H1 (cell line): Measurements from ENCODE around the gene COL2A1. TPM values are rescaled to one million over a fixed set of nuclear protein-coding genes. Genes with fewer than 3 reads are reported as not detected.

Experiments
- CTCF ChIA-PET: fragments of 300-600 bp; sonication (Branson Sonifier 250); formaldehyde crosslinking; loops from one replicate; lab custom pipeline; 2021; ENCODE audit not compliant: partially characterized antibody; lab: Charles Lee
- POLR2A ChIA-PET: fragments of 300-600 bp; sonication (Branson Sonifier 250); formaldehyde crosslinking; loops from one replicate; lab custom pipeline; 2021; ENCODE audit warnings: inconsistent platforms; ENCODE audit not compliant: partially characterized antibody; lab: Charles Lee
- DNase-seq, 2 experiments: peaks; one replicate each; pipeline versions ENCODE4 v3.0.0 to v3.0.0-alpha.2; 2010 to 2022; ENCODE audit warnings: low spot score in 2 of 2, low read depth in 1 of 2, mixed read lengths in 1 of 2
- FAIRE-seq: peaks from 2 replicates; lab custom pipeline; 2011; peaks lifted over from hg19 to GRCh38; lab: Jason Lieb, UNC
- H2AFZ ChIP-seq: 2 replicates; pipeline ENCODE4 v1.8.1; 2012; ENCODE audit warnings: low read length, inconsistent platforms
- H2AK5ac ChIP-seq: 2 replicates; pipeline ENCODE4 v1.6.1; 2013; ENCODE audit warnings: low read depth, low read length
- H2BK120ac ChIP-seq: replicated peaks from 2 replicates; pipeline ENCODE3; 2013; ENCODE audit warnings: low read depth, low read length, inconsistent platforms
- H2BK12ac ChIP-seq: 2 replicates; pipeline ENCODE4 v1.6.1; 2013; ENCODE audit warnings: low read depth, low read length
- H2BK15ac ChIP-seq: 2 replicates; pipeline ENCODE4 v1.6.1; 2013; ENCODE audit warnings: low read length
- H2BK20ac ChIP-seq: 2 replicates; pipeline ENCODE4 v1.6.1; 2013; ENCODE audit warnings: low read length
- H2BK5ac ChIP-seq: 2 replicates; pipeline ENCODE4 v1.6.1; 2013; ENCODE audit warnings: low read depth, low read length
- H3K14ac ChIP-seq: 2 replicates; pipeline ENCODE4 v1.6.1; 2013; ENCODE audit warnings: inconsistent platforms; ENCODE audit not compliant: insufficient read length
- H3K18ac ChIP-seq: 2 replicates; pipeline ENCODE4 v1.6.1; 2013; ENCODE audit warnings: low read length; ENCODE audit errors: extremely low read depth
- H3K23ac ChIP-seq: 2 replicates; pipeline ENCODE4 v1.6.1; 2013; ENCODE audit warnings: inconsistent platforms; ENCODE audit not compliant: insufficient read length
- H3K23me2 ChIP-seq: 2 replicates; pipeline ENCODE4 v1.6.1; 2013; ENCODE audit warnings: low read depth, low read length
- H3K27ac ChIP-seq: 2 replicates; pipeline ENCODE4 v1.6.1; 2011; ENCODE audit warnings: low read depth, low read length, inconsistent platforms
- H3K27me3 ChIP-seq, 4 experiments: replicated peaks in 1 of 4; 1 replicate in 1 of 4; 2 replicates in 3 of 4; pipeline versions ENCODE4 v1.6.1 to v1.8.1; 2011 to 2013; ENCODE audit warnings: low read length in 3 of 4, mild to moderate bottlenecking in 3 of 4, inconsistent platforms in 2 of 4, mixed read lengths in 2 of 4, moderate library complexity in 1 of 4; ENCODE audit not compliant: control insufficient read depth in 3 of 4, insufficient read depth in 3 of 4; ENCODE audit errors: extremely low read depth in 1 of 4
- H3K36me3 ChIP-seq, 4 experiments: 2 replicates each; pipeline versions ENCODE4 v1.6.1 to v1.8.1; 2011 to 2013; ENCODE audit warnings: mild to moderate bottlenecking in 4 of 4, low read length in 3 of 4, moderate library complexity in 2 of 4, control low read depth in 1 of 4, inconsistent platforms in 1 of 4; ENCODE audit not compliant: insufficient read depth in 4 of 4, control insufficient read depth in 2 of 4
- H3K4ac ChIP-seq: replicated peaks from 2 replicates; pipeline ENCODE3; 2013; ENCODE audit warnings: low read length, low read depth, mixed read lengths, inconsistent platforms; ENCODE audit not compliant: insufficient read length
- H3K4me1 ChIP-seq, 4 experiments: replicated peaks in 1 of 4; 1 replicate in 1 of 4; 2 replicates in 3 of 4; pipeline versions ENCODE4 v1.6.1 to v1.8.1; 2011 to 2013; ENCODE audit warnings: low read length in 3 of 4, inconsistent platforms in 2 of 4, mixed read lengths in 1 of 4; ENCODE audit not compliant: insufficient read depth in 4 of 4, control insufficient read depth in 3 of 4
- H3K4me2 ChIP-seq, 2 experiments: 2 replicates each; pipeline versions ENCODE4 v1.6.1 to v1.8.1; 2011 to 2013; ENCODE audit warnings: low read depth in 2 of 2, low read length in 2 of 2, control low read depth in 1 of 2, inconsistent platforms in 1 of 2, mild to moderate bottlenecking in 1 of 2; ENCODE audit not compliant: insufficient read depth in 1 of 2
- H3K4me3 ChIP-seq, 4 experiments: fragments of 200-600, 300-600 bp in 1 of 4; sonication (generic), shearing (Covaris generic), sonication (Bioruptor Twin) in 1 of 4; 2 replicates each; pipeline versions ENCODE4 v1.5.1 to v1.8.1; 2011 to 2016; ENCODE audit warnings: low read length in 4 of 4, low read depth in 3 of 4, control low read depth in 2 of 4, inconsistent platforms in 2 of 4, mild to moderate bottlenecking in 2 of 4, mixed read lengths in 1 of 4, moderate library complexity in 1 of 4; ENCODE audit not compliant: insufficient read depth in 2 of 4; ENCODE audit errors: extremely low read depth in 1 of 4
- H3K56ac ChIP-seq: replicated peaks from 2 replicates; pipeline ENCODE3; 2013; ENCODE audit warnings: low read depth, mild to moderate bottlenecking, mixed read lengths, low read length, inconsistent platforms; ENCODE audit not compliant: insufficient read length
- H3K79me1 ChIP-seq: 2 replicates; pipeline ENCODE4 v1.6.1; 2013; ENCODE audit warnings: low read depth, low read length, control low read depth
- H3K79me2 ChIP-seq, 2 experiments: 2 replicates each; pipeline versions ENCODE4 v1.6.1 to v1.8.1; 2012 to 2013; ENCODE audit warnings: low read length in 2 of 2, mild to moderate bottlenecking in 2 of 2, inconsistent platforms in 1 of 2; ENCODE audit not compliant: insufficient read depth in 2 of 2, control insufficient read depth in 1 of 2
- H3K9ac ChIP-seq, 4 experiments: replicated peaks in 1 of 4; 1 replicate in 1 of 4; 2 replicates in 3 of 4; pipeline versions ENCODE4 v1.6.1 to v1.8.1; 2011 to 2013; ENCODE audit warnings: low read depth in 3 of 4, low read length in 3 of 4, control low read depth in 2 of 4, mild to moderate bottlenecking in 2 of 4, moderate library complexity in 2 of 4, inconsistent platforms in 1 of 4; ENCODE audit errors: extremely low read depth in 1 of 4
- H3K9me3 ChIP-seq, 2 experiments: 2 replicates each; pipeline versions ENCODE4 v1.6.1 to v1.8.1; 2012 to 2013; ENCODE audit warnings: mild to moderate bottlenecking in 2 of 2, moderate library complexity in 2 of 2, control low read depth in 1 of 2, inconsistent platforms in 1 of 2, low read depth in 1 of 2, low read length in 1 of 2, mixed read lengths in 1 of 2; ENCODE audit not compliant: insufficient read depth in 2 of 2
- H4K20me1 ChIP-seq, 2 experiments: replicated peaks in 1 of 2; 2 replicates each; pipeline versions ENCODE3 to v1.8.1; 2011 to 2013; ENCODE audit warnings: inconsistent platforms in 2 of 2, low read length in 2 of 2, mild to moderate bottlenecking in 1 of 2; ENCODE audit not compliant: insufficient read depth in 2 of 2, control insufficient read depth in 1 of 2
- H4K5ac ChIP-seq: 2 replicates; pipeline ENCODE4 v1.6.1; 2013; ENCODE audit warnings: low read length, low read depth, mixed read lengths, inconsistent platforms; ENCODE audit not compliant: insufficient read length
- H4K8ac ChIP-seq: 2 replicates; pipeline ENCODE4 v1.8.0; 2013; ENCODE audit warnings: mild to moderate bottlenecking, moderate library complexity, low read length, inconsistent platforms; ENCODE audit not compliant: insufficient read depth; ENCODE audit errors: extremely low read depth
- H4K91ac ChIP-seq: replicated peaks from 2 replicates; pipeline ENCODE3; 2013; ENCODE audit warnings: low read length, mixed read lengths, inconsistent platforms; ENCODE audit not compliant: insufficient read length
- HDAC6 ChIP-seq: IDR thresholded peaks from one replicate; pipeline ENCODE4 v1.7.1; 2012; ENCODE audit warnings: low read depth, mild to moderate bottlenecking, inconsistent platforms, low read length, moderate library complexity
- WGBS, 2 experiments: shearing (Covaris generic) in 1 of 2; methylation state at CpG; one replicate each; pipeline versions ENCODE4 v1.1.6 to v1.1.7; 2013 to 2015; ENCODE audit warnings: low lambda C conversion rate in 2 of 2, mixed read lengths in 2 of 2, inconsistent platforms in 1 of 2, low coverage in 1 of 2, missing lambda C conversion rate in 1 of 2; ENCODE audit not compliant: insufficient replicate concordance in 2 of 2, insufficient coverage in 1 of 2, insufficient read length in 1 of 2; ENCODE audit errors: extremely low coverage in 1 of 2, missing lambda C conversion rate in 1 of 2; 5-methylcytosine and 5-hydroxymethylcytosine counted together
- polyA plus RNA-seq, 7 experiments: library from polyadenylated mRNA; depleted of rRNA in 3 of 7; stranded (reverse) in 5 of 7; unstranded in 2 of 7; fragments of >200 nt in 5 of 7; fragments of 200-250 nt in 2 of 7; gene quantifications; 1 replicate in 5 of 7; 2 replicates in 1 of 7; 4 replicates in 1 of 7; pipeline versions ENCODE4 v1.2.1 to v1.2.3, GENCODE V29; 2011 to 2013; ENCODE audit warnings: missing spikeins in 2 of 7, mixed read lengths in 2 of 7
- total RNA-seq: library from RNA; stranded (reverse); fragmentation: NEBNext Ultra II Directional; extraction: Animal tissue kit (Norgen Biotek cat#: 25700); gene quantifications from 2 replicates; pipeline ENCODE4 v1.2.1, GENCODE V29; 2021

The COL2A1 gene
- total and polyA plus RNA-seq, 2 of the 8 experiments (the other 6 are each of a cell fraction or from before 2014, with no cell fraction given): 4.2 to 14.6 TPM

- no peak overlapping the region for H3K14ac ChIP-seq
- H3K9ac ChIP-seq: no peak overlapping the region
- H3K27ac ChIP-seq: no peak overlapping the region
- H2AFZ ChIP-seq: no peak overlapping the region
- CTCF ChIA-PET: interaction anchor here (1.1 to 1.4 kb wide), 4 partner anchors 9 to 36 kb away, joined by 3 to 10 read pairs (median 4); no protein-coding TSS in a partner anchor
- H3K36me3 ChIP-seq: no peaks in the 10 kb centered on the region
- H3K4me3 ChIP-seq: no peak overlapping the region
- H3K23me2 ChIP-seq: peaks cover 18% of the 10 kb centered on the region
- H3K56ac ChIP-seq: no peak overlapping the region
- H2AK5ac ChIP-seq: no peak overlapping the region
- H3K23ac ChIP-seq: no peak overlapping the region
- DNase-seq (no peak), FAIRE-seq (no peak)
- peaks cover 5 to 17% of the 10 kb centered on the region in 2 experiments for H4K20me1 ChIP-seq
- H4K8ac ChIP-seq: no peak overlapping the region
- no peak overlapping the region for H4K91ac ChIP-seq
- no peak overlapping the region; a peak in 1 of 4 replicates for H3K4me2 ChIP-seq
- no peak overlapping the region for H2BK12ac ChIP-seq
- no peak overlapping the region for H4K5ac ChIP-seq
- H3K4ac ChIP-seq: no peak overlapping the region
- no peak overlapping the region for H2BK120ac ChIP-seq
- TF ChIP-seq HDAC6: no peak
- 69% methylated on average over 9 of the region's 9 CpGs; no CpG with 5 or more reads in 1 of the 2 experiments for WGBS, 2 experiments
- H3K79me2 ChIP-seq: no peaks in the 10 kb centered on the region
- H3K9me3 ChIP-seq: no peaks in the 10 kb centered on the region
- H2BK15ac ChIP-seq: no peak overlapping the region
- H3K79me1 ChIP-seq: no peaks in the 10 kb centered on the region; the same call in 1 of the 2 replicates
- peaks cover 42 to 94% (median 85%) of the 10 kb centered on the region in 4 experiments for H3K27me3 ChIP-seq
- no peak overlapping the region for H2BK5ac ChIP-seq
- no peak overlapping the region for H2BK20ac ChIP-seq
- no peak overlapping the region for H3K18ac ChIP-seq
- POLR2A ChIA-PET: interaction anchor here (0.6 to 1.2 kb wide), 2 partner anchors 9 to 122 kb away, joined by 3 read pairs; no protein-coding TSS in a partner anchor
- H3K4me1 ChIP-seq: peaks cover 20 to 23% (median 21%) of the 10 kb centered on the region in 4 experiments
Measured at GRCh38 chr12:47999816-48000215, 4.5 kb downstream of the COL2A1 start.
